ENCODE data around the gene REXO4.

- no peak for TF ChIP-seq CTCF (IDR thresholded peaks at IDR 0.05)
- no peak for TF ChIP-seq POLR2A (IDR thresholded peaks at IDR 0.05)
These were observed 38.6 kb upstream of the REXO4 start for GRCh38 chr9:133456409-133456808.
